Measurements from ENCODE around the gene MMP28. TPM values are rescaled to one million over a fixed set of nuclear protein-coding genes. Genes with fewer than 3 reads are reported as not detected.

MMP28 gene
- total RNA-seq, 1 experiment from 2014 or later = not detected

DNA sequence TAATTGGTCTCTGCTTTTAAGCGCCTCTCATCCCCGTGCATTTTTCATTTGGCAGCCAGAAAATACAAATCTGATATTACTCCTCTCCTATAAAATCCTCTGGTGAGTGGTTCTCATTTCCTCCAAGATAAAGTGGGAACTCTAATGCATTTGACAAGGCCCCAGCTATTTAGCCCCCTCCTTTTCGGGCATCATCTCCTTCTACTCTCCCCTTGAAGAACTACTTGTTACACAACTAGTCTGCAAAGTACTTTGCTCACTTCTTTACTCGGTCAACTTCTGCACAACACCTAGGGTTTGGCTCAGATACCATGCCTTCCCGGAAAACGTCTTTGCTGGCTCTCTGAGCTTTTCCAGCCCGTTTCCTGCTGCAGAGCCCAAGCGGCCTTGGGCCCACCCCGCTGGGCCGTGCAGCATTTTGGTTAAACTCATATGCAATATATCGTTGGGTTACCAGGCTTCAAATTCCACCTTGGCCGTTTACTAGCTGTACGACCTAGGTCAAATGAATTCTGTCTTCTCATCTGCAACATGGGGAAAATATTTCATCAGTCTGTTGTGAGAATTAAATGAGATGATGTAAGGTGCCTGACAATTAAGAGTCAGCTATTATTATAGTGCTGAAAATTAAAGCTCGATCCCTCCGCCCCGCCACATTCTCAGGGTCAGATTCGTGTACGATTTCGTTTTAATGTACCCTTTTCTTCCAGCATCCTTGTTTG, 13.0 kb upstream of the MMP28 start:
- peaks cover 33% of the 10 kb centered on the region for H3K4me1 Mint-ChIP-seq (ENCODE audit: low read depth, unreplicated experiment)

DNA sequence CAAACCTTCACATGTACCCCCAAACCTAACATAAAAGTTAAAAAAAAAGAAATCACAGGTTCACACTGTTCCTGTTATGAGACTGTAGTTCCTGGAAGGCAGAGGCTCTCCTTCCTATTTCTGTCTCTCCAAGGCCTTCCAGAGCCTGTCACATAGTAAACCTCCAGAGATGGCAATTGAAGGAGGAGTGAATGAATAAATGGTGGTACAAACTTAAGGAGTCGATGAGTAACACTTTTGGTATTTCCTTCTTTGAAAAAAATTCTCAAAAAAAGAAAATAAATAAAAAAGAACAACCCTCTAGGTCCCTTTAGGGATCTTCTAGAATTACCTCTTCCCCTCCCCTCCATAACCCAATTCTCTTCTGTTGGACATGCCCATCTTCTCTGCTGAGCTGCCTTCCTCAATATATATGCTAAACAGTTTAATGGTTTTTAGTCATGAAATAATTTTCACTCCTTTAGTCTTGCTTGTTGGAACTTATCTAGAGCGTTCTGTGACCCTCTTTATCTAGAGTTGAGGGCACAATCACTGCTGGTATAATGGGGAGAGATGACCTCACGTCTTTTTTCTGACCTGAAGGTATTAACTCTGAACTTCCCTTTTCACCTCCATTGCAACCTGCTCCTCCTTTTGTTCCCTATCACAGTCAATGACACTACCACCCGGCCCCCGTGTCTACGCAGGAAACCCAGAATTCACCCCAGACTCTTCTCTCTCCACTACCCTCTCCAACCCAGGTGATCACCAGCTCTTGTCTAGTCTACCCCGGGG, 12.1 kb upstream of the MMP28 start:
- TF ChIP-seq, protein P1, sequence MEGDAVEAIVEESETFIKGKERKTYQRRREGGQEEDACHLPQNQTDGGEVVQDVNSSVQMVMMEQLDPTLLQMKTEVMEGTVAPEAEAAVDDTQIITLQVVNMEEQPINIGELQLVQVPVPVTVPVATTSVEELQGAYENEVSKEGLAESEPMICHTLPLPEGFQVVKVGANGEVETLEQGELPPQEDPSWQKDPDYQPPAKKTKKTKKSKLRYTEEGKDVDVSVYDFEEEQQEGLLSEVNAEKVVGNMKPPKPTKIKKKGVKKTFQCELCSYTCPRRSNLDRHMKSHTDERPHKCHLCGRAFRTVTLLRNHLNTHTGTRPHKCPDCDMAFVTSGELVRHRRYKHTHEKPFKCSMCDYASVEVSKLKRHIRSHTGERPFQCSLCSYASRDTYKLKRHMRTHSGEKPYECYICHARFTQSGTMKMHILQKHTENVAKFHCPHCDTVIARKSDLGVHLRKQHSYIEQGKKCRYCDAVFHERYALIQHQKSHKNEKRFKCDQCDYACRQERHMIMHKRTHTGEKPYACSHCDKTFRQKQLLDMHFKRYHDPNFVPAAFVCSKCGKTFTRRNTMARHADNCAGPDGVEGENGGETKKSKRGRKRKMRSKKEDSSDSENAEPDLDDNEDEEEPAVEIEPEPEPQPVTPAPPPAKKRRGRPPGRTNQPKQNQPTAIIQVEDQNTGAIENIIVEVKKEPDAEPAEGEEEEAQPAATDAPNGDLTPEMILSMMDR (IDR thresholded peaks at IDR 0.05; ENCODE audit: unreplicated experiment) = no peak
- peak overlapping the region; percentile 100 for H3K27ac Mint-ChIP-seq (ENCODE audit: unreplicated experiment)

More for the DNA sequence above, 13.0 kb upstream of the MMP28 start:
- CTCF ChIA-PET = interaction anchor here (0.5 to 2.1 kb wide), 11 partner anchors 8 to 767 kb away, joined by 3 to 41 read pairs (median 4); partner anchors contain the start of gene SLFN14
- no peaks in the 10 kb centered on the region for H3K9me3 Mint-ChIP-seq (ENCODE audit: low read depth, unreplicated experiment)
- H3K27ac Mint-ChIP-seq (ENCODE audit: unreplicated experiment) = peak overlapping the region; percentile 100
- intact Hi-C loops (cut with micrococcal nuclease; ENCODE audit: unreplicated experiment) = no loop called here
- TF ChIP-seq, protein P1 (IDR thresholded peaks at IDR 0.05; ENCODE audit: unreplicated experiment) = no peak
- BruUV-seq (replicated peaks) = TSS peak; percentile 96
- peaks cover 1% of the 10 kb centered on the region for H3K27me3 Mint-ChIP-seq (ENCODE audit: unreplicated experiment)
- H3K4me3 Mint-ChIP-seq (ENCODE audit: low read depth, unreplicated experiment) = peak overlapping the region; percentile 92
- peaks cover 40% of the 10 kb centered on the region for H3K36me3 Mint-ChIP-seq (ENCODE audit: insufficient read depth, unreplicated experiment)
- DNase-seq = no peak

DNA sequence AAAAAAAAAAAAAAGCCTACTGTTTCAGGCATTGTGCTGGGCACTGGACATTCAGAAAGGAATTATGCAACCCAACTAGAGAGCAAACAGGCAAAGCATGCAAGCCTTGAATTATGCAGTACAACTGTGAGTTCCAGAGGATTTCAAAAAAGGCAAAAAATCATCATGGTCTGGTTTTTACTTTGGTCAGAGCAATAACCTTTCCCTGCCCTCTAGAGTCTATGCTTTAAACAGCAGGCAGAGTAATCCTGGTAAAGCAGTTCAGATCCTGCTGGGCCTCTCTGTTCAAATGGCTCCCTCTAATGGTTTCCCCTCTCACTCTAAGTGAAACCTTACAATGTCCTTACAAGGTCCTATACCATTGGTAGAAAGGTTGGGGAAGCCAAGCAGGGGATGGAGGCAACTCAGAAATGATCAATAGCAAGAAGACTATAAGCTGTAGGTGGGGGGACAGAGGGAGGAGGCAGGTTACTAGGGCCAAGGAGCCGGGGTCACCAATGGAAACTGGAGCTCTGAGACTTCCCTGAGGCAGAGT, 9.3 kb upstream of the MMP28 start:
- H3K36me3 Mint-ChIP-seq (ENCODE audit: insufficient read depth, unreplicated experiment) = peaks cover 19% of the 10 kb centered on the region
- DNase-seq = peak; percentile 64
- H3K27ac Mint-ChIP-seq (ENCODE audit: unreplicated experiment) = no peak overlapping the region
- peaks cover 27% of the 10 kb centered on the region for H3K4me1 Mint-ChIP-seq (ENCODE audit: low read depth, unreplicated experiment)
- no peaks in the 10 kb centered on the region for H3K9me3 Mint-ChIP-seq (ENCODE audit: low read depth, unreplicated experiment)
- no TSS peak for BruUV-seq (replicated peaks)
- CTCF ChIA-PET = interaction anchor here (0.6 to 1.6 kb wide), 4 partner anchors 14 to 72 kb away, joined by 4 to 13 read pairs (median 5); no protein-coding TSS in a partner anchor
- peaks cover 29% of the 10 kb centered on the region for H3K27me3 Mint-ChIP-seq (ENCODE audit: unreplicated experiment)
- TF ChIP-seq, protein P1 (IDR thresholded peaks at IDR 0.05; ENCODE audit: unreplicated experiment) = peak; percentile 61
- no peak overlapping the region for H3K4me3 Mint-ChIP-seq (ENCODE audit: low read depth, unreplicated experiment)
- intact Hi-C loops (cut with micrococcal nuclease; ENCODE audit: unreplicated experiment) = loop anchor here (1.0 kb wide), 1 partner anchor 37 kb away; no protein-coding TSS in a partner anchor

More for the DNA sequence above, 12.1 kb upstream of the MMP28 start:
- no peak for DNase-seq
- intact Hi-C loops (cut with micrococcal nuclease; ENCODE audit: unreplicated experiment) = no loop called here
- Mint-ChIP-seq H3K36me3 (ENCODE audit: insufficient read depth, unreplicated experiment) (peaks cover 32% of the 10 kb centered on the region), H3K4me1 (ENCODE audit: low read depth, unreplicated experiment) (peaks cover 27% of the 10 kb centered on the region), H3K27me3 (ENCODE audit: unreplicated experiment) (peaks cover 7% of the 10 kb centered on the region), H3K9me3 (ENCODE audit: low read depth, unreplicated experiment) (no peaks in the 10 kb centered on the region), H3K4me3 (ENCODE audit: low read depth, unreplicated experiment) (peak overlapping the region; percentile 92)
- no TSS peak for BruUV-seq (replicated peaks)
- CTCF ChIA-PET = interaction anchor here (1.8 to 2.1 kb wide), 2 partner anchors 38 to 43 kb away, joined by 7 to 41 read pairs; no protein-coding TSS in a partner anchor

DNA sequence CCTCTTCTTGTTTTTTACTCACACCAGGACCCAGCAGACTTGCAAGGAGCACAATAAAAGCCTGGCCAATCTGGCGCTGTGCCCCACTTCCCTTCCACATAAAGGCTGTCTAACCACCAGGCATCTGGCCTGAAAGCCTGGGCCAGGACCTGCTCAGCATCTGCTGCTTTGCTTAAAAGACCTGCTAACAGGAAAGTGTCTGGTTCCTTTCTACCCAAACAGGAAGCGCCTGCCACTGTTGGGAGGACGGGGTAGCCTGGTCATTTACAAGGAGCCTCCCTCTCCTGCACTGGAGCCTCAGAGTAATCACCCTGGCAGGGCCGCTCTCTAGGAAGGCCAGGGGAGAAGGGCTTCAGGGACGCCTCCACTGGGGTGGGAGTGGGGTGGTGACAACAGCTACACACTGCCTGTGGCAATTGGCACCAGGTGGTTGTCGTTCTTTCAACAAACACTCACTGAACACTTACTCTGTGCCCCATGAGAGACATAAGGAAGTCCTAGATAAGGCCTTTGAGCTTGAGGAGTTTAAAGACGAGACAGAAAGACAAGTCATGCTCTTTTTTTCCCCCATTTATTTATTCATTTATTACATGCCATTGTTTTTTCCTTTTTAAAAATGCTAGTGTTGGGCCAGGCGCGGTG, 6.3 kb upstream of the MMP28 start:
- no peak overlapping the region for H3K4me3 Mint-ChIP-seq (ENCODE audit: low read depth, unreplicated experiment)
- H3K9me3 Mint-ChIP-seq (ENCODE audit: low read depth, unreplicated experiment) = no peaks in the 10 kb centered on the region
- no peak for DNase-seq
- CTCF ChIA-PET = no interaction called here
- H3K27me3 Mint-ChIP-seq (ENCODE audit: unreplicated experiment) = peaks cover 59% of the 10 kb centered on the region
- H3K27ac Mint-ChIP-seq (ENCODE audit: unreplicated experiment) = no peak overlapping the region
- no peaks in the 10 kb centered on the region for H3K36me3 Mint-ChIP-seq (ENCODE audit: insufficient read depth, unreplicated experiment)
- intact Hi-C loops (cut with micrococcal nuclease; ENCODE audit: unreplicated experiment) = no loop called here
- TF ChIP-seq, protein P1 (IDR thresholded peaks at IDR 0.05; ENCODE audit: unreplicated experiment) = no peak
- no TSS peak for BruUV-seq (replicated peaks)
- peaks cover 3% of the 10 kb centered on the region for H3K4me1 Mint-ChIP-seq (ENCODE audit: low read depth, unreplicated experiment)
